Stimulated activated CD4-positive, alpha-beta T cell treated with anti-CD3 and anti-CD28 coated beads, Interleukin-4, amount 100 ng/mL, for 48 hours (primary cell): Measurements from ENCODE around the gene CYBRD1.
"Not testable (repeated sequence)": the region's sequence is repeated elsewhere in the genome, so short reads cannot be mapped to it uniquely, and the experiment has no call there.

Experiments used
- DNase-seq, 2 donors: peaks; one replicate each; pipeline ENCODE4 v3.0.0-alpha.2; 2020; ENCODE audit warnings: low read depth in 2 of 2

Gene CYBRD1, protein sequence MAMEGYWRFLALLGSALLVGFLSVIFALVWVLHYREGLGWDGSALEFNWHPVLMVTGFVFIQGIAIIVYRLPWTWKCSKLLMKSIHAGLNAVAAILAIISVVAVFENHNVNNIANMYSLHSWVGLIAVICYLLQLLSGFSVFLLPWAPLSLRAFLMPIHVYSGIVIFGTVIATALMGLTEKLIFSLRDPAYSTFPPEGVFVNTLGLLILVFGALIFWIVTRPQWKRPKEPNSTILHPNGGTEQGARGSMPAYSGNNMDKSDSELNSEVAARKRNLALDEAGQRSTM

DNA sequence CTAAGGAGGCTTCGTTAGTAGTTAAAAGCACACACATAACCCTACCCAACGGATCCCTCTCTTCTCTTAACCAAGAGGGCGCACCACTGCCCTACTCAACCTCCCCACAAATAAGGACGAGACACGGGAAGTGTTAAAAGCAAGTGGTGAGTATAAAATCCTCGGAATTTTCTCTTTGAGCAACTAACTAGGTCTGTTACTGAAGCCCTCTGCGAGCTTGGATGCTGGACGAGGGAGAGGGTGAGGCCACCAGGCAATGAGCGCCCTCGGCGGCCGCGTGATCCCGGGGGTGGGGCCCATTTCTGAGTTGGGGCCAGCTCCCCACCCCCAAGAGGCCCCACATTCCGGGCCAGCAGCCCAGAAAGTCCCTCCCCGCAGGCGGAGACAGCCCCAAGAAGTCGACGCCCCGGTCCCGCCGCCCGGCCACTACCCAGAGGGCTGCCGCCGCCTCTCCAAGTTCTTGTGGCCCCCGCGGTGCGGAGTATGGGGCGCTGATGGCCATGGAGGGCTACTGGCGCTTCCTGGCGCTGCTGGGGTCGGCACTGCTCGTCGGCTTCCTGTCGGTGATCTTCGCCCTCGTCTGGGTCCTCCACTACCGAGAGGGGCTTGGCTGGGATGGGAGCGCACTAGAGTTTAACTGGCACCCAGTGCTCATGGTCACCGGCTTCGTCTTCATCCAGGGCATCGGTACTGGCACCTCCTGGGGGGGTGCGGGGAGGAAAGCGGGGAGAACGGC lies at the start of gene CYBRD1:
Gene CYBRD1 (plus strand): TSS at position 423 of the 736 bp plus-strand sequence. CDS start 72 bp downstream, at position 495.
- DNase-seq = peak; percentile 5 to 19

DNA sequence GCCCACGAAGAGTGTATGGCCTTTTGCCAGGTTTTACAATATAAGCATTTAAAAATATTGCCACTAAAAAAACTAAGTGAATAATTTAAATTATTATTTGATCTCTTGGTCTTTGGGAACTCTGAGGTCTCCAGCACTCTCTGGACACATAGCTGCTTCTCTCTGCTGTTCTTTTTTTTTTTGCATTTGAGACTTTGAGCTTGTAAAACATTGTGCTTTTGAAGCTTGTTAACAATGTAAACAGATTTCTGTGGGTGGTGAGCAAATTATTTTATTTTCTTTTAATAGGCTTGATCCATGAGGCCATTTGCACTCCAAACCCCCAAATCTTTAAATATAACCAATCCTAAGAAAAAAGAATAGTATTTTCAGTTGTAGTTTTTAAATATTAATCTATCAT lies 46.3 kb upstream of the CYBRD1 start:
- DNase-seq = no peak

DNA sequence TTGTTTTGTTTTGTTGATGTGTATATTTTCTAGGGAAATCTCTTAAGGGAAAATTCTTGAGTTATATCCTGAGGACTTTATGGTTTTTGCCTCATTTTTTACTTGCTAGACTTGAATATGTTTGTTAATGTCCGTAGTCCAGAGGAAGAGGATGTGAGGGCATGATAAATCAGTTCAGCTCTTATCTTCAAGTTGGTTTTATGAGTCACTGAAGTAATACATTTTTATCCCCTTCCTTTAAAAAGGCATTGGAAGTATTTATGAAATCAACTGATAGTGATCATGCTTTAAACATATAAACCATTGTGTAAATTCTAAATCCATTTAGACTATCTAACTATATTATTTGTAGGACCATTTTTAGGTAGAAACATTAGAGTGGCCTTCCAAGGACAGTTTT lies 43.9 kb upstream of the CYBRD1 start:
- DNase-seq = no peak

DNA sequence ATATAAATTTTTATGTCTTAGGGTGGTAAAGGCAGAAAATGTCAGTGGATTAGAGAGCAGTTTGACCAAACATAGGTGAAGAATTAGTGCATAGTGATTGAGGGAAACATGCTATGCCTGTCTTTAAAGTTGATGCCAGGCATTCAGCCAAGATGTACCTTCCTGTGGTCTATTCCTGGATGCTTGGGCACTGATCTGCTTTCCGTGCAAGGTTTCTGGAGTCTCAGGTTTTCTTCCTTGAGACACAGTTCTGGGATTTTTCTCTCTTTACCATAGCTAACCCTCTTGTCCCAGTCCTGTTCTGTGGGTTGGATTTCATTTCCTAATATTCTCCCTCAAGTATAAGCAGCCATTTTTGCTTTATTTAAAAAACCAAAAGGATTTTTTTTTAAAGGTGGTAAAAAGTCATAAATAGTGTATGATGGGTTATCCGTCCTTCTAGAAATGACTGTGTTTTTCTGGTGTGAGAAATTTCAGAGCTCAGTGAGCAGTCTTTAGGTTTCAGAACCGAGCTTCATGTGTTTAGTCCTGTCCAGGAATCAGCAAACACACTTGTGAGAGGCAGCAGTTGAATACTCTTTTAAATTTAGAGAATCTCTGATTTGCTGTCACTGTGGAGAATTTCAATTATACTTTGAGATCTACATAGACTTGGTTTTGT lies 43.0 kb upstream of the CYBRD1 start:
- DNase-seq = no peak

DNA sequence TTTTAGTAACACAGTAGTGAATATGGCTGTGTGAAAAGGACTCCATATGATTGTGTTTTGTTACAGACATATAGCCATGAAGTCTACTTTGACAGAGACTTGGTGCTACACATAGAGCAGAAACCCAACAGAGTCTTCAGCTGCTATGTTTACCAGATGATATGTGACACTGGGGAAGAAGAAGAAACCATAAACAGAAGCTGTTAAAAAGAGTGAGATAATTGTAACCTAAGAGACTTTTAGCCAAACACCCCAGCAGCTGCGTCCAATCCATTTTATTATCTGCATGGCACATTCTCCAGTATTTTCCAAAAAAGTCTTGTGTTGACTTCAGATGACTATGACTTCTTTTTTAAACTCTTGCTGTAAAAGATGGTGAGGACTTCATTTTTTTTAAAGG lies 41.4 kb upstream of the CYBRD1 start:
- no peak for DNase-seq

DNA sequence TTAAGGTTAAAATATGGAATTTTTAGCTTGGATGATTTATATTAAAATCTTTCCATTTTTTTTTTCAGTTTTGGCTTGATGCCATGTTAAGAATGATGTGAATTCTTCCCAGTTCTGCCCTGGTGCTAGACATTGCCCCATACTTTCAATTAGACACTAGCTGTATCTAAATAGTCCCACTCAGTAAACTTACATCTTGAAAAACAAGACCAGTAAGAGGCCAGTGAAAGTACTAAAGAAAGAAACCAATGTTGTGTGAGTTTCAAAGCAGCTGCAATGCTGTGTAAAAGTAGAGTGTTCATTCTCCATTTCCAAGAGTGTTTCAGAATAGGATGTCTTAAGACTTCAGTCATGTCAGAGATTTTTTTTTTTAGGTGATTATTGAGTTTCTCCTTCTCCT lies 40.0 kb upstream of the CYBRD1 start:
- DNase-seq = no peak

DNA sequence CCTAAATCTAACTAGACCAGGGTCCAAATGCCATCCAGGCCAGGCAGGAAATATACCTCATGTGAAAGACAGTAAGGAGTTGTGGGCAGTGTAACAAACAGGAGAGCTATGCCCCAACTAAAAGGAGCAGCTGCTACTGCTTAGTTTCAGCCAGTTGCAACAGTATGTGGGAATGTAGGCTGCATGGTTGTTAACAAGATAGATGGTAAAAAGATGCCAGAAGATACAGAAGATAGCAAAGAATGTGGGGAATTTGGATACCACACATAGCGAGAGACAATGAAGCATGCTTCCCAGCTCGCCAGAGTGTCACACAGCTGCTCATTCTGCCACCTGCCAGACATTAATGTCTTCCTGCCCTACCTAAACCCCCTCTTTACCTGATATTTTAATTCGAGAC lies 39.4 kb upstream of the CYBRD1 start:
- no peak for DNase-seq

DNA sequence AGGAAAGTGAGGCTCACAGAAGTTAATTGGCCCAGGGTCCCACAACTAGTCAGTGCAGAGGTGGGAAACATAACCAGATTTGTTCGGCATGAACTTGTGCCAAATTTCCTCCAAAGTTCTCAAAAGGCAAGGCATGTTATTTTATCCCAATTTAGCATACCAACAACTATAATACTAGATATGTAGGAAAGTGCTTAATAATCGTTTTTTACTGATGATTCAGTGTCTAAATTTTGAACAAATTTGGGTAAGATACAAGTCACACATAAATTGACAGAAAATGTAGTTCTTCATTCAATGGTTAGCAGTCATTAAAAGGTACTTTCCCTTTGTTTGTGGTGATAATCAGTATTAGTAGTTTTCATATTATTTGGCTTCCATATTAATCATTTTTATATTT lies 38.5 kb upstream of the CYBRD1 start:
- no peak for DNase-seq

DNA sequence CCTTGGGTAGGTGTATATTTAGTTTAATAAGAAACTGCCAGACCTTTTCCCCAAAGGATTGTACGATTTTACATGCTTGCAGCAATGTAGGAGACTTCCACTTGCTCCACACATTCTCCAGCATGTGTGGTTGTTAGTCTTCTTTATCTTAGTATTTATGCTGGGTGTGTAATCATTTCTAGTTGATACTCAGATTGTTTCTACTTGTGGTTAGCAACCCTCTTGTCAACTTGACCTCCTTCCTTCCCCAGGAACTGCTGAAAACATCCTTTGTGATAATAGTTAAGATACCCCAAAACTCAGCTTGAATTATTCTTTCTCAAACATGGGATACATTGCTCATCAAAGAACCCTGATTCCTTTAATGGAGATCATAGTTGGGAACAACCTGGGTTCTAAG lies 37.2 kb upstream of the CYBRD1 start:
- DNase-seq = no peak

DNA sequence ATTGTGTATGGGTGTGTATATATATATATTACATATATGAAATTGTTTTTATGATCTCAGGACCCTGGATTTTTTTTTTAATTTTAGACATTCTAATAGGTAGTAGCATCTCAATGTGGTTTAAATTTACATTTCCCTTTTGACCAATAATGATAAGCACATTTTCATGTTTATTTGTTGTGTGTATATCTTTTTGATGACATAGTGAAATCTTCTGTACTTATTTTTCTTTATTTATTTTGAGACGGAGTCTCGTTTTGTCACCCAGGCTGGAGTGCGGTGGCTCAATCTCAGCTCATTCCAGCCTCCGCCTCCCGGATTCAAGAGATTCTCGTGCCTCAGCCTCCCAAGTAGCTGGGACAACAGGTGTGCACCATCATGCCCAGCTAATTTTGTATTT lies 35.1 kb upstream of the CYBRD1 start:
- DNase-seq = no peak

DNA sequence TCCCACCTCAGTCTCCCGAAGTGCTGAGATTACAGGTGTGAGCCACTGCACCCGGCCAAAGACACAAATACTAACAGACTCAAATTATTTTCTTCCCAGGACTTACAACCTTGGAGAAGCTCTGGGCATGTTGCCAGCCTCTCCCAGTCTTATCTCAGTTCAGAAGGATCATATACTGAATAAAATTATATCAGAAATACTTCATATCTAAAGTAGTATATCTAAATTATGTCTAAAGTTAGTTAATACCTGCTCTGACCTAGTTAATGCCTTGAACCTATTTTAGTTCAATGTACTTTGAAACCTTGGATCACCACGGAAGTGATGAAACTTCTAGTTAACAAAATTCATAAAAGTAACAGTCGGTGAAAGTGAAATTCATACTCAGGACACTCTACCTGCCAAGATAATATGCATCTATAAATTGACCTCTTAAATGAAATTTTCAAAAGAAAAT lies 34.4 kb upstream of the CYBRD1 start:
- no peak for DNase-seq

DNA sequence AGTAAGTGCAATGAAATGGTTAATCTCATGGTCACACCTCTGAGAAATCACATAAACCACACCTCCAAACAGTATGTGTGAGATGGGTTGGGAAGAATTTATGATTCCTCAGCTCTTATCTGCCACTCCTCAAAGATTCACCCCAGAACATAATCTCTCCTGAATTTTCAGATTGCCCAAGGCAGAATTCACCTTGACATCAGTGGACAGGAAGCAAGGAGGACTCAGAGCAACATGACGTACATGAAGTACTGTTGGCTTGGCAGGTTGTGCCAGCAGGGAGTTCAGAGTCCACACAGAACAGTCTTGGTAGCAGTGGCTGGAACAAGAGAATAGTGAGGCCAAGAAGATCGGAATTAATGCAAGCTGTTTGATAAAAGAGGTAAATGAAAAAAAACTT lies 31.7 kb upstream of the CYBRD1 start:
- DNase-seq = no peak

DNA sequence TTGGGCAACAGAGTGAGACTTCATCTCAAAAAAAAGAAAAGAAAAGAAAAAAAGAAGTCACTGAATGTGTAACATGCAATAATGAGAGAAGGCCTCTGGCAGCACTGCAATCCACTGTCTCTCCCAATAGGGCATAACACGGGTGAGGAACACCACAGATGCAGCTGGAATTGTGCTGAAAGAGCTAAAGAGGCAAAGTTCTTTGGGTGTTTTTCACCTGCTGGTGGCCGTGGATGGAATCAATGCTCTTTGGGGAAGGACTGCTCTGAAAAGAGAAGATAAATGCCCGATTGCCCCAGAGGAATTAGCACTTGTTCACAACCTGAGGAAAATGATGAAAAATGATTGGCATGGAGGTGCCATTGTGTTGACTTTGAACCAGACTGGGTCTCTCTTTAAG lies 31.0 kb upstream of the CYBRD1 start:
- DNase-seq = no peak

DNA sequence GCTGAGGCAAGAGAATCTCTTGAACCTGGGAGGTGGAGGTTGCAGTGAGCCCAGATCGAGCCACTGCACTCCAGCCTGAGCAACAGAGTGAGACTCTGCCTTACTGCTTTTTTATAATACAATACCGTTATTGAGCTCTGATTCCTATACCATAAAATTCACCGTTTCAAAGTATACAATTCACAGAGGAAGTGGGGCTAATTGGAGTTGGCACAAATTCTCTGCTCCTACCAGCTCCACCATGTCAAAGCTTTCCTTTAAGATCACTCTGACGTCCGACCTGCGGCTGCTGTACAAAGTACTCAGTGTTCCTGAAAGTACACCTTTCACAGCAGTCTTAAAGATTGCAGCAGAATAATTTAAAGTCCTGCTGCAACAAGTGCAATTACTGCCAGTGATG lies 29.6 kb upstream of the CYBRD1 start:
- no peak for DNase-seq

DNA sequence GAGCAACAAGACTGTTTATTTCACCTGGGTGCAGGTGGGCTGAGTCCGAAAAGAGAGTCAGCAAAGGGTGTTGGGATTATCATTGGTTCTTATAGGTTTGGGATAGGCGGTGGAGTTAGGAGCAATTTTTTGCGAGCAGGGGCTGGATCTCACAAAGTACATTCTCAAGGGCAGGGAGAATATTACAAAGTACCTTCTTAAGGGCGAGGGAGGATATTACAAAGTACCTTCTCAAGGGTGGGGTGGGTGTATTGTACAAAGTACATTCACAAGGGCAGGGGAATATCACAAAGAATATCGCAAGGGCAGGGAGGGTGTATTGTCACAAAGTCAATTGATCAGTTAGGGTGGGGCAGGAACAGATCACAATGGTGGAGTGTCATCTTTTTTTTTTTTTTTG lies 24.6 kb upstream of the CYBRD1 start:
- not testable (repeated sequence) for DNase-seq

DNA sequence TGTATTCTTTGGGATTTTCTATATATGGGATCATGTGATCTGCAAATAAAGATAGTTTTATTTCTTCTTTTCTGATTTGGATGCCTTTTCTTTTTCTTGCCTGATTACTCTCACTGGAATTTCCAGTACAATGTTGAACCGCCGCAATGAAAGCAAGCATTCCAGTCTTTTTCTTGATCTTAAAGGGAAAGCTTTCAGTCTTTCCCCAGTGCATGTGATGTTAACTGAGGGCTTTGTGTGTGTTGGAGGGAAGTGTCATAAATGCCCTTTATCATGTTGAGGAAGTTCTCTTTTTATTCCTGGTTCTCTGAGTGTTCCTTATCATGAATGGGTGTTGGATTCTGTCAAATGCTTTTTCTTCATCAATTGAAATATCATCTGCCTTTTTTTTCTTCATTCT lies 16.9 kb upstream of the CYBRD1 start:
- no peak for DNase-seq

DNA sequence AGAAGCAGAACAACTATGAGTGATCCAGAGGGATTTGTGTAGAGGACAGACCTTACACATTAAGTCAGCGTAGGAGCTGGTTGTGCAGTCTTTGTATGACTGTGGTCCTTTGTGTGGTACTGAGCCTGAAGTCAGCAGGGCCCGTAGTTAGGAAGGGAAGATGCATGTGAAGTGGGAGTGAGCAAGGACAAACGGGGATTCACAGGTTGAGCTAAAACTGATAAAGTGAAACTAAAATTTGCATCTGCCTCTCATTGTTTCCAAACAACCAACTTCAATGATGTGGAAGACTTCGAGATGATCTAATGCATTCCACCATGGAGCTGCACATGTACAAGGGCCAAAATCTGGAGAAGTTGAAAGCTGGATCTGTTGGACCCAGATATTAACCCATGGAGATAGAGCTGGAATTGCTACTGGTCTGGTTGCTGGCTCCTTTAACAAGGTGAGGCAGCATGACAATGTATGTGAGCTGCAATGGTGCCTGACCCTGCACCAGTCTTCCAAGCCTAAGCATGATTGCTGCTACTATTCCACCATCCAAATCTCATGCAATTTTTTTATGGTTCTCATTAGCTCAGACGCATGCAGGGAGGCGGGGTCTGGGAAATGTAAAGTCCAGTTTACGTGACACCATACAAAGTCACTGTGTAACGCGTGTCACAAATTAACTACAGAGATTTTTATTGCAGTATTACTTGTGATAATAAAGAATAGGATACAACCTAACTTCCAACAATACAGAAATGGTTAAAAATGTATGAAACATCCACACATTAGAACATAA lies 12.1 kb upstream of the CYBRD1 start:
- no peak for DNase-seq

DNA sequence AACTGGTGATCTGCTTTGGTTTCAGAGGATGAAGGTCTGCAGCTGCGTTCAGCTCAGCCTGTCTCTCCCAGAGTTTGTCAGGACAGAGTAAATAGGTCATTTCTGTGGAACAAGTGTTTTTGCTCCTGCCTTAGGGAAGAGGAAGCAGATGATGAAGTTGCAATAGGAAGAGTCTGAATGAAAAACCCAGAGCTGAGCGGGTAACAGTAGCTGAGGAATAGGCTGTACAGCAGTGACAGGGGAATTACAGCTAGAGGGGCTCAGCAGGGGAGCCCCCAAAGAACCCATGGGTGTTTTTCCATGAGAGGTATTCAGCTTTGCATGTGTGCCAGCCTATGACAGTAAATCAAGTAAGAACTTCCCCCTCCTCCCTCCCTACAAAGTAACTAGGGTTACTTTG lies 10.3 kb upstream of the CYBRD1 start:
- no peak for DNase-seq

DNA sequence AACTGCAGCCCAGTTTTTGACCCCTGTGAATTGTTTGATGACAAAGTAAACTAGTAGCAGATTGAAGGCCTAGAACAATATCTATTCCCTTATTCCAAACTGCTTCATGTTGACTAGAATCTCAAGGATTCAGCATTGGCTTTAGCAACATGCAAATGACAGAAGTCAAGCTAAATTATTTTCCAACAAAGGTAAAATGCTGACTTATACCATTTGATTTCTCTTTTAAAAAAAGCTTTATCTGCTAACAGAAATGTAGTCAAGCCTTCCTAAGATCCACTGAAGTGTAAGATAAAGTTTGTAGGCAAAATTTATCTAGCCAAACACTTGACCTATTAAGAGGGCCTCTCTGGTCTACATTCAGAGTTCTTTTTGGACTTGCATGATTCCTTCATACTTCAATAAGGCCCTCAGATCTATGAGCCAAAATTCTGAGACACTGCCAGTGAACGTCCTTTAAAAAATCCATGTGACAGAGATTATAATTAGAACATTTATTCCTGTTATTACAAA lies 9.5 kb upstream of the CYBRD1 start:
- DNase-seq = no peak

DNA sequence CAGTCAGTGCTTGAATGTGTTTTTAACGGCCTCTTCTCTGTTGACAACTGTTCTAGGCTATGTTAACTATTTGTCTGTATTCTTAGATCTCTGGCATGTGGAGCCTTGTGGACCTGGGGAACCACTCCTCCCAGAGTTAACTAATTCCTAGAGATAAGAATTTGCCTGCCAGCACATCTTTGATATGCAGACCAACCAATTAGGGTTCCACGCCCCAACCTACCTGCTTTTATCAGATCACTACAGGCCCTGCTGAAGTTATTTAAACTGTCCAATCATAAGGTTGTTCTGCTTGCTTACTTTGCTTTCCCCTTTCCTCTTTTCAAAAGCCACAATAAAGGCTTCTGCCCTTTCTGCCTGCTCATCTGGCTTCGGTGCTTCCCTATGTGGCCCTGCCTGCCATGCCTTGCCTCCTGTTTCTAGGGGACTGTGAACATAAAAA lies 8.5 kb upstream of the CYBRD1 start:
- DNase-seq = no peak

DNA sequence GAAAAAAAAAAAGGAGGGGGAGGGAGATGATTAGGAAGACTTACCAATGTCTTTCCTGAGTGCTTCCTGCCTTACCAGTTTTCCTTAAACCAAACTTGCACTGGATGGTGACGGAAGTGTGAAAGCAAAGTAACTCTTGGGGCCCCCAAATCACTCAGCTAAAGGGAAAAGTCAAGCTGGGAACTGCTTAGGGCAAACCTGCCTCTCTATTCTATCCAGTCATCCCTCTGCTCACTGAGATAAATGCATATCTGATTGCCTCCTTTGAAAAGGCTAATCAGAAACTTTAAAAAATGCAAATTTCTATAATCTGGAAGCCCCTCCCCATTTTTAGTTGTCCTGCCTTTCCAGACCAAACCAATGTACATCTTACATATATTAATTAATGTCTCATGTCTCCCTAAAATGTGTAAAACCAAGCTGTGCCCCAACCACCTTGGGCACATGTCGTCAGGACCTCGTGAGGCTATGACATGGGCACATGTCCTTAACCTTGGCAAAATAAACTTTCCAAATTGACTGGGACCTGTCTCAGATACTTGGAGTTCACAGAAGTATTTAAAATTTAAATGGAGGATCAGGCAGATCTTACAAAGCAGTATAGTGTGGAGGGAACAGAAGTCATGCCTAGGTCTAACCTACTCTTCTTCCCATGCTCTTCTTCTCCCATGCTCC lies 7.2 kb upstream of the CYBRD1 start:
- DNase-seq = no peak
